Cardiac muscle cell (in vitro differentiated cells and primary cell): Measurements from ENCODE around the gene RPP38. TPM values are rescaled to one million over a fixed set of nuclear protein-coding genes. Genes with fewer than 3 reads are reported as not detected.

Experiments
- DNase-seq, 2 donors: peaks; one replicate each; pipeline versions ENCODE4 v3.0.0 to v3.0.0-alpha.2; 2010 to 2017; ENCODE audit warnings: low read depth in 1 of 2, low spot score in 1 of 2
- H3K27ac ChIP-seq: fragments of 200-600 bp; sonication (generic); 2 replicates; pipeline ENCODE4 v1.5.1; 2016
- H3K27me3 ChIP-seq: fragments of 200-600 bp; sonication (generic); 2 replicates; pipeline ENCODE4 v1.6.0; 2016; ENCODE audit warnings: control low read depth
- H3K36me3 ChIP-seq: fragments of 200-600 bp; sonication (generic); 2 replicates; pipeline ENCODE4 v1.5.1; 2016; ENCODE audit warnings: control low read depth
- H3K4me1 ChIP-seq: fragments of 200-600 bp; sonication (generic); 2 replicates; pipeline ENCODE4 v1.8.1; 2017; ENCODE audit warnings: low read depth, mild to moderate bottlenecking, mixed run types
- H3K4me3 ChIP-seq: fragments of 200-600 bp; sonication (generic); 2 replicates; pipeline ENCODE4 v1.5.1; 2016; ENCODE audit warnings: mild to moderate bottlenecking
- H3K9me3 ChIP-seq: fragments of 200-600 bp; sonication (generic); 2 replicates; pipeline ENCODE4 v1.5.1; 2017; ENCODE audit warnings: low read depth, mild to moderate bottlenecking, control low read depth
- CTCF ChIP-seq: IDR thresholded peaks from 2 replicates; pipeline ENCODE4 v1.5.1; 2012; ENCODE audit warnings: low read depth, mild to moderate bottlenecking, low read length
- polyA plus RNA-seq: library from polyadenylated mRNA; unstranded; fragments of >200 nt; fragmentation: Nextera tagmentation; extraction: Ambion mirVana; gene quantifications from 2 replicates; pipeline ENCODE4 v1.2.1, GENCODE V29; 2016
- total RNA-seq: library from RNA; depleted of rRNA; stranded (reverse); fragments of >200 nt; gene quantifications from 2 replicates; pipeline ENCODE4 v1.2.3, GENCODE V29; 2016

RPP38 gene
- total and polyA plus RNA-seq, 2 experiments from 2014 or later = 18.0 to 20.0 TPM

- Histone ChIP-seq H3K9me3 (no peaks in the 10 kb centered on the region), H3K27me3 (no peaks in the 10 kb centered on the region), H3K27ac (no peak overlapping the region), H3K4me1 (no peaks in the 10 kb centered on the region), H3K4me3 (no peak overlapping the region), H3K36me3 (no peaks in the 10 kb centered on the region)
- TF ChIP-seq CTCF = no peak
- DNase-seq = peak in 1 of 2 donors; percentile 30
Observed at GRCh38 chr10:15144788-15145187, 47.6 kb downstream of the RPP38 start.

- no peaks in the 10 kb centered on the region for H3K9me3 ChIP-seq
- DNase-seq = no peak
- no peaks in the 10 kb centered on the region for H3K4me1 ChIP-seq
- H3K36me3 ChIP-seq = no peaks in the 10 kb centered on the region
- TF ChIP-seq CTCF = no peak
- no peak overlapping the region for H3K4me3 ChIP-seq
- H3K27me3 ChIP-seq = no peaks in the 10 kb centered on the region
- H3K27ac ChIP-seq = no peak overlapping the region
Observed at GRCh38 chr10:15146366-15146765, 49.2 kb downstream of the RPP38 start.

- Histone ChIP-seq H3K4me3 (no peak overlapping the region), H3K36me3 (no peaks in the 10 kb centered on the region), H3K27me3 (no peaks in the 10 kb centered on the region), H3K9me3 (no peaks in the 10 kb centered on the region), H3K4me1 (no peaks in the 10 kb centered on the region), H3K27ac (no peak overlapping the region)
- TF ChIP-seq CTCF = no peak
- DNase-seq = no peak
Observed at GRCh38 chr10:15147594-15148392, 50.6 kb downstream of the RPP38 start.

GRCh38 chr10:15149042-15149771 lies 52.1 kb downstream of the RPP38 start:
- no peak for DNase-seq

GRCh38 chr10:15150563-15150962 lies 53.4 kb downstream of the RPP38 start:
- Histone ChIP-seq H3K27me3 (no peaks in the 10 kb centered on the region), H3K36me3 (no peaks in the 10 kb centered on the region), H3K9me3 (no peaks in the 10 kb centered on the region), H3K4me3 (no peak overlapping the region), H3K27ac (no peak overlapping the region), H3K4me1 (no peaks in the 10 kb centered on the region)
- no peak for TF ChIP-seq CTCF
- no peak for DNase-seq

More at GRCh38 chr10:15149042-15149771, 52.1 kb downstream of the RPP38 start:
- Histone ChIP-seq H3K4me1 (no peaks in the 10 kb centered on the region), H3K4me3 (no peak overlapping the region), H3K36me3 (no peaks in the 10 kb centered on the region), H3K9me3 (no peaks in the 10 kb centered on the region), H3K27me3 (no peaks in the 10 kb centered on the region), H3K27ac (no peak overlapping the region)
- no peak for TF ChIP-seq CTCF
